A549 (cell line): ENCODE measurements around the gene C1QTNF7. TPM values are rescaled to one million over a fixed set of nuclear protein-coding genes. Genes with fewer than 3 reads are reported as not detected.

Source experiments
- ATAC-seq, 2 experiments: fragments of 200-7000 bp in 1 of 2; fragments of >200 bp in 1 of 2; cut with Nextera tagmentation in 1 of 2; cut with Tn5 transposase in 1 of 2; 3 replicates each; pipeline versions ENCODE4 v1.8.0 to v1.9.1; 2018 to 2020; ENCODE audit warnings: mild to moderate bottlenecking in 1 of 2, moderate library complexity in 1 of 2
- CTCF ChIA-PET: fragments of 300-600 bp; sonication (Branson Sonifier 250); formaldehyde crosslinking; extraction: SDS; loops from one replicate; lab custom pipeline; 2021; ENCODE audit warnings: antibody characterized with exemption, inconsistent platforms; lab: Yijun Ruan, JAX
- POLR2A ChIA-PET: fragments of 350-600 bp; formaldehyde crosslinking; extraction: SDS; loops from one replicate; lab custom pipeline; 2021; ENCODE audit warnings: antibody characterized with exemption, inconsistent platforms; lab: Yijun Ruan, JAX
- DNase-seq, 2 experiments: peaks; one replicate each; pipeline versions ENCODE4 v3.0.0 to v3.0.0-alpha.2; 2011 to 2016; ENCODE audit warnings: low read depth in 1 of 2, low spot score in 1 of 2
- FAIRE-seq: peaks from 2 replicates; lab custom pipeline; 2011; peaks lifted over from hg19 to GRCh38; lab: Jason Lieb, UNC
- H3K27ac ChIP-seq, 2 experiments: fragments of >200 bp; sonication (Bioruptor Twin); formaldehyde crosslinking; 3 replicates each; pipeline ENCODE4 v1.5.1; 2016 to 2017
- H3K4me1 ChIP-seq: fragments of >200 bp; sonication (Bioruptor Twin); formaldehyde crosslinking; 3 replicates; pipeline ENCODE4 v1.6.1; 2016
- H3K4me2 ChIP-seq: fragments of >200 bp; sonication (Bioruptor Twin); formaldehyde crosslinking; 3 replicates; pipeline ENCODE4 v1.6.1; 2016
- H3K4me3 ChIP-seq: fragments of >200 bp; sonication (Bioruptor Twin); formaldehyde crosslinking; 3 replicates; pipeline ENCODE4 v1.5.1; 2016
- H3K9me3 ChIP-seq: fragments of >200 bp; sonication (Bioruptor Twin); formaldehyde crosslinking; 3 replicates; pipeline ENCODE4 v1.6.1; 2016
- E2F6 ChIP-seq: IDR thresholded peaks from 2 replicates; pipeline ENCODE4 v1.6.1; 2012; ENCODE audit warnings: low read depth, borderline replicate concordance
- EHMT2 ChIP-seq: fragments of 200-600 bp; sonication (generic); IDR thresholded peaks from 2 replicates; pipeline ENCODE4 v1.6.1; 2016; ENCODE audit warnings: antibody characterized with exemption, low read depth, mild to moderate bottlenecking, moderate library complexity
- EP300 ChIP-seq, 2 experiments: fragments of >200 bp; sonication (Bioruptor Twin); formaldehyde crosslinking; IDR thresholded peaks; 2 replicates in 1 of 2; 3 replicates in 1 of 2; pipeline ENCODE4 v1.6.1; 2016 to 2017
- ESRRA ChIP-seq: fragments of 150-350 bp; IDR thresholded peaks from 2 replicates; pipeline ENCODE4 v1.6.1; 2014; ENCODE audit warnings: mild to moderate bottlenecking, low read length, borderline replicate concordance
- FOSB ChIP-seq: fragments of 250-450 bp; sonication (Bioruptor Pico); IDR thresholded peaks from 2 replicates; pipeline ENCODE4 v1.5.0; 2020; ENCODE audit warnings: mild to moderate bottlenecking, moderate library complexity
- FOSL2 ChIP-seq, 2 experiments: fragments of 450-650 bp in 1 of 2; fragments of >200 bp in 1 of 2; sonication (Bioruptor Twin) in 1 of 2; formaldehyde crosslinking; IDR thresholded peaks; 2 replicates each; pipeline versions ENCODE4 v1.5.0 to v1.6.1; 2016 to 2020; ENCODE audit warnings: mild to moderate bottlenecking in 1 of 2, moderate library complexity in 1 of 2
- GATA3 ChIP-seq: IDR thresholded peaks from 2 replicates; pipeline ENCODE4 v1.6.1; 2012; ENCODE audit warnings: borderline replicate concordance
- HDAC2 ChIP-seq: fragments of 200-600 bp; sonication (generic); IDR thresholded peaks from 2 replicates; pipeline ENCODE4 v1.6.1; 2016
- HOXB5 ChIP-seq: fragments of 250-450 bp; sonication (Bioruptor Pico); IDR thresholded peaks from 2 replicates; pipeline ENCODE4 v1.5.0; 2020; ENCODE audit warnings: mild to moderate bottlenecking, moderate library complexity
- JUNB ChIP-seq: fragments of >200 bp; sonication (Bioruptor Twin); formaldehyde crosslinking; IDR thresholded peaks from 2 replicates; pipeline ENCODE4 v1.6.1; 2016
- KDM1A ChIP-seq: fragments of 200-600 bp; sonication (generic); IDR thresholded peaks from 2 replicates; pipeline ENCODE4 v1.6.1; 2016; ENCODE audit warnings: low read depth, mild to moderate bottlenecking
- KDM5A ChIP-seq: fragments of 200-600 bp; sonication (generic); IDR thresholded peaks from 2 replicates; pipeline ENCODE4 v1.6.1; 2016; ENCODE audit warnings: antibody characterized with exemption, mild to moderate bottlenecking
- MAFK ChIP-seq: fragments of 450-650 bp; IDR thresholded peaks from 2 replicates; pipeline ENCODE4 v1.6.1; 2014; ENCODE audit not compliant: partially characterized antibody
- MAZ ChIP-seq: fragments of 150-350 bp; IDR thresholded peaks from 2 replicates; pipeline ENCODE4 v1.6.1; 2014; ENCODE audit warnings: antibody characterized with exemption, low read depth, low read length, borderline replicate concordance
- NPAS2 ChIP-seq: fragments of 250-450 bp; sonication (Bioruptor Pico); IDR thresholded peaks from 2 replicates; pipeline ENCODE4 v1.8.0; 2022; ENCODE audit warnings: mild to moderate bottlenecking, moderate library complexity, borderline replicate concordance
- PHF8 ChIP-seq: fragments of 200-600 bp; sonication (generic); IDR thresholded peaks from 2 replicates; pipeline ENCODE4 v1.6.1; 2016; ENCODE audit warnings: low read depth, mild to moderate bottlenecking, antibody characterized with exemption, moderate library complexity, borderline replicate concordance
- RAD21 ChIP-seq, 2 experiments: fragments of >200 bp in 1 of 2; sonication (Bioruptor Twin) in 1 of 2; formaldehyde crosslinking in 1 of 2; IDR thresholded peaks in 1 of 2; conservative IDR thresholded peaks in 1 of 2; 2 replicates in 1 of 2; 3 replicates in 1 of 2; pipeline ENCODE4 v1.6.1; 2012 to 2018; ENCODE audit warnings: inconsistent platforms in 1 of 2
- RCOR1 ChIP-seq: fragments of 150-350 bp; IDR thresholded peaks from 2 replicates; pipeline ENCODE4 v1.6.1; 2014; ENCODE audit warnings: antibody characterized with exemption, low read length, low read depth
- SMC3 ChIP-seq: fragments of >200 bp; sonication (Bioruptor Twin); formaldehyde crosslinking; IDR thresholded peaks from 3 replicates; pipeline ENCODE4 v1.6.1; 2018; ENCODE audit warnings: inconsistent platforms
- ZC3H11A ChIP-seq: fragments of 450-650 bp; IDR thresholded peaks from 2 replicates; pipeline ENCODE4 v1.6.1; 2014; ENCODE audit warnings: antibody characterized with exemption, mild to moderate bottlenecking
- WGBS: methylation state at CpG from one replicate; pipeline ENCODE4 v1.1.6; 2017; ENCODE audit errors: missing lambda C conversion rate; 5-methylcytosine and 5-hydroxymethylcytosine counted together
- polyA plus RNA-seq, 4 experiments: library from polyadenylated mRNA; depleted of rRNA in 3 of 4; stranded (reverse); fragments of >200 nt; fragmentation: RNase III in 1 of 4; extraction: RNeasy Plus Mini Kit Qiagen cat#74134 plus additional on column Dnase treatment in 1 of 4; gene quantifications; 2 replicates in 3 of 4; 3 replicates in 1 of 4; pipeline ENCODE4 v1.2.3, GENCODE V29; 2011 to 2017
- TF ChIP-seq, protein P1 (sequence below): IDR thresholded peaks from 2 replicates; pipeline ENCODE4 v1.6.1; 2012
- TF ChIP-seq, protein P2 (sequence below): fragments of 200-600 bp; sonication (generic); IDR thresholded peaks from 2 replicates; pipeline ENCODE4 v1.6.1; 2016; ENCODE audit warnings: antibody characterized with exemption, mild to moderate bottlenecking, moderate library complexity
- TF ChIP-seq, protein P3 (sequence below): fragments of 150-350 bp; IDR thresholded peaks from 2 replicates; pipeline ENCODE4 v1.6.1; 2014; ENCODE audit warnings: low read depth, mild to moderate bottlenecking, low read length
- TF ChIP-seq, protein P4 (sequence below): fragments of 450-650 bp; IDR thresholded peaks from 2 replicates; pipeline ENCODE4 v1.6.1; 2014; ENCODE audit warnings: antibody characterized with exemption

Gene C1QTNF7
- polyA plus RNA-seq, 2 of the 4 experiments (the other 2 are of a cell fraction): not detected

DNA sequence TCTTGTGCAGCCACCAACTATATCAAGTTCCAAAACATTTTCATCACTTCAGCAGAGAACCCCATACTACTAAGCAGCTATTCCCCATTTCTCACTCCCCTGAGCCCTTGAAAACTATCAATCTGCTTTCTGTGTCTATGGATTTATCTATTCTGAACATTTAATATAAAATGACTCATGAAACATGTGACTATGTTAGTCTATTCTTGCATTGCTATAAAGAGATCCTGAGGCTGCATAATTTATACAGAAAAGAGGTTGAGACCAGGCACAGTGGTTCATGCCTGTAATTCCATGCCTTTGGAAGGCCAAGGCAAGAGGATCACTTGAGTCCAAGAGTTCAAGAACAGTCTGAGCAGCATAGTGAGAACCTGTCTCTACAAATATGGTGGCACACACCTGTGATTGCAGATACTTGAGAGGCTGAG is 10.6 kb upstream of the C1QTNF7 start:
- CTCF ChIA-PET: no interaction called here
- TF ChIP-seq SMC3: no peak
- TF ChIP-seq EHMT2: no peak
- no peak for TF ChIP-seq ESRRA
- no peak for TF ChIP-seq MAZ
- no peak for TF ChIP-seq HDAC2
- no peak for TF ChIP-seq FOSB (CRISPR knock-in tag)
- TF ChIP-seq, protein P1, sequence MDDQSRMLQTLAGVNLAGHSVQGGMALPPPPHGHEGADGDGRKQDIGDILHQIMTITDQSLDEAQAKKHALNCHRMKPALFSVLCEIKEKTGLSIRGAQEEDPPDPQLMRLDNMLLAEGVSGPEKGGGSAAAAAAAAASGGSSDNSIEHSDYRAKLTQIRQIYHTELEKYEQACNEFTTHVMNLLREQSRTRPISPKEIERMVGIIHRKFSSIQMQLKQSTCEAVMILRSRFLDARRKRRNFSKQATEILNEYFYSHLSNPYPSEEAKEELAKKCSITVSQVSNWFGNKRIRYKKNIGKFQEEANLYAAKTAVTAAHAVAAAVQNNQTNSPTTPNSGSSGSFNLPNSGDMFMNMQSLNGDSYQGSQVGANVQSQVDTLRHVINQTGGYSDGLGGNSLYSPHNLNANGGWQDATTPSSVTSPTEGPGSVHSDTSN: no peak
- TF ChIP-seq NPAS2 (CRISPR knock-in tag): no peak
- TF ChIP-seq ZC3H11A: no peak
- TF ChIP-seq JUNB: no peak
- TF ChIP-seq KDM1A: no peak
- TF ChIP-seq RCOR1: no peak
- no peak for TF ChIP-seq EP300 (IDR thresholded peaks at IDR 0.05)
- no peak for TF ChIP-seq MAFK
- no peak for TF ChIP-seq E2F6
- TF ChIP-seq, protein P2, sequence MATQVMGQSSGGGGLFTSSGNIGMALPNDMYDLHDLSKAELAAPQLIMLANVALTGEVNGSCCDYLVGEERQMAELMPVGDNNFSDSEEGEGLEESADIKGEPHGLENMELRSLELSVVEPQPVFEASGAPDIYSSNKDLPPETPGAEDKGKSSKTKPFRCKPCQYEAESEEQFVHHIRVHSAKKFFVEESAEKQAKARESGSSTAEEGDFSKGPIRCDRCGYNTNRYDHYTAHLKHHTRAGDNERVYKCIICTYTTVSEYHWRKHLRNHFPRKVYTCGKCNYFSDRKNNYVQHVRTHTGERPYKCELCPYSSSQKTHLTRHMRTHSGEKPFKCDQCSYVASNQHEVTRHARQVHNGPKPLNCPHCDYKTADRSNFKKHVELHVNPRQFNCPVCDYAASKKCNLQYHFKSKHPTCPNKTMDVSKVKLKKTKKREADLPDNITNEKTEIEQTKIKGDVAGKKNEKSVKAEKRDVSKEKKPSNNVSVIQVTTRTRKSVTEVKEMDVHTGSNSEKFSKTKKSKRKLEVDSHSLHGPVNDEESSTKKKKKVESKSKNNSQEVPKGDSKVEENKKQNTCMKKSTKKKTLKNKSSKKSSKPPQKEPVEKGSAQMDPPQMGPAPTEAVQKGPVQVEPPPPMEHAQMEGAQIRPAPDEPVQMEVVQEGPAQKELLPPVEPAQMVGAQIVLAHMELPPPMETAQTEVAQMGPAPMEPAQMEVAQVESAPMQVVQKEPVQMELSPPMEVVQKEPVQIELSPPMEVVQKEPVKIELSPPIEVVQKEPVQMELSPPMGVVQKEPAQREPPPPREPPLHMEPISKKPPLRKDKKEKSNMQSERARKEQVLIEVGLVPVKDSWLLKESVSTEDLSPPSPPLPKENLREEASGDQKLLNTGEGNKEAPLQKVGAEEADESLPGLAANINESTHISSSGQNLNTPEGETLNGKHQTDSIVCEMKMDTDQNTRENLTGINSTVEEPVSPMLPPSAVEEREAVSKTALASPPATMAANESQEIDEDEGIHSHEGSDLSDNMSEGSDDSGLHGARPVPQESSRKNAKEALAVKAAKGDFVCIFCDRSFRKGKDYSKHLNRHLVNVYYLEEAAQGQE: no peak
- no peak for TF ChIP-seq GATA3
- TF ChIP-seq HOXB5: no peak
- TF ChIP-seq, protein P3, sequence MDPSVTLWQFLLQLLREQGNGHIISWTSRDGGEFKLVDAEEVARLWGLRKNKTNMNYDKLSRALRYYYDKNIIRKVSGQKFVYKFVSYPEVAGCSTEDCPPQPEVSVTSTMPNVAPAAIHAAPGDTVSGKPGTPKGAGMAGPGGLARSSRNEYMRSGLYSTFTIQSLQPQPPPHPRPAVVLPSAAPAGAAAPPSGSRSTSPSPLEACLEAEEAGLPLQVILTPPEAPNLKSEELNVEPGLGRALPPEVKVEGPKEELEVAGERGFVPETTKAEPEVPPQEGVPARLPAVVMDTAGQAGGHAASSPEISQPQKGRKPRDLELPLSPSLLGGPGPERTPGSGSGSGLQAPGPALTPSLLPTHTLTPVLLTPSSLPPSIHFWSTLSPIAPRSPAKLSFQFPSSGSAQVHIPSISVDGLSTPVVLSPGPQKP: no peak
- TF ChIP-seq, all 56 proteins: peak for 0
- Histone ChIP-seq H3K4me1 (peaks cover 11% of the 10 kb centered on the region; the same call in 2 of the 3 replicates), H3K4me2 (no peak overlapping the region), H3K27ac (no peak overlapping the region), H3K9me3 (no peaks in the 10 kb centered on the region), H3K4me3 (no peak overlapping the region)
- FAIRE-seq (no peak), ATAC-seq (no peak), DNase-seq (no peak)
- POLR2A ChIA-PET: no interaction called here

DNA sequence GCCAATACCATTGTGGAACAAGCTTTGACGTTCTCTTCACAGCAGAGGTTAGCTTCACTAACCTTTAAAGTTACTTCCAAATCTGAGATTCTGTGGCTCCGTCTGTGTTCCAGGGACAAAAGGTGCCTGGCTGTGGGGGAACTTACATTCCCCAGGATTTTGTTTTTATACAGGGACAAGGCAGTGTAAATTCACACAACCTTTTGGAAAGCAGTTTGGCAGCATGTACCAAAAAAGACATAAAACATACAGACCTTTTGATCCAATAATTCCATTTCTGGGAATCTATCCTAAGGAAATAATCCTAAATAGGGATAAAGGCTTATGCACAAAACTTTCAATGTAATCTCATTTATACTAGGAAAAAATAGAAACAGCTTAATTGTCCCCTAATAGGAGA is 8.9 kb upstream of the C1QTNF7 start:
- DNase-seq (no peak), FAIRE-seq (no peak), ATAC-seq (no peak)
- TF ChIP-seq PHF8 (no peak), SMC3 (no peak), JUNB (no peak), KDM5A (no peak), MAZ (no peak), RAD21 (conservative IDR thresholded peaks at IDR 0.05 in 1 of 2, IDR thresholded peaks at IDR 0.05 in 1 of 2) (no peak), FOSL2 (IDR thresholded peaks at IDR 0.05) (no peak), FOSL2 (CRISPR knock-in tag; IDR thresholded peaks at IDR 0.05) (no peak), KDM1A (no peak)
- TF ChIP-seq, protein P4, sequence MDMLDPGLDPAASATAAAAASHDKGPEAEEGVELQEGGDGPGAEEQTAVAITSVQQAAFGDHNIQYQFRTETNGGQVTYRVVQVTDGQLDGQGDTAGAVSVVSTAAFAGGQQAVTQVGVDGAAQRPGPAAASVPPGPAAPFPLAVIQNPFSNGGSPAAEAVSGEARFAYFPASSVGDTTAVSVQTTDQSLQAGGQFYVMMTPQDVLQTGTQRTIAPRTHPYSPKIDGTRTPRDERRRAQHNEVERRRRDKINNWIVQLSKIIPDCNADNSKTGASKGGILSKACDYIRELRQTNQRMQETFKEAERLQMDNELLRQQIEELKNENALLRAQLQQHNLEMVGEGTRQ: no peak
- Histone ChIP-seq H3K27ac (no peak overlapping the region), H3K4me3 (no peak overlapping the region), H3K4me1 (peaks cover 11% of the 10 kb centered on the region; the same call in 2 of the 3 replicates), H3K4me2 (no peak overlapping the region), H3K9me3 (no peaks in the 10 kb centered on the region)
- CTCF ChIA-PET: interaction anchor here (3.0 kb wide), 1 partner anchor 181 kb away, joined by 7 read pairs; no protein-coding TSS in a partner anchor
- POLR2A ChIA-PET: no interaction called here
- WGBS: 37% methylated on average over 2 of the region's 2 CpGs
